Upper lobe of left lung (tissue), 4 donors: ENCODE data around the gene MCU.

ENCODE experiments used
- CTCF ChIP-seq, 6 experiments: fragments of 450-650 bp in 4 of 6; fragments of 200-600 bp in 2 of 6; sonication (generic) in 2 of 6; IDR thresholded peaks; one replicate each; pipeline ENCODE4 v1.5.1; 2016 to 2019; ENCODE audit warnings: antibody characterized with exemption in 6 of 6
- POLR2A ChIP-seq, 4 donors: fragments of 450-650 bp; IDR thresholded peaks; one replicate each; pipeline ENCODE4 v1.5.1; 2016 to 2017; ENCODE audit warnings: antibody characterized with exemption in 4 of 4, mild to moderate bottlenecking in 2 of 4
- POLR2AphosphoS5 ChIP-seq, 2 donors: sonication (generic); formaldehyde crosslinking; IDR thresholded peaks; one replicate each; pipeline ENCODE4 v1.5.1; 2017; ENCODE audit warnings: antibody characterized with exemption in 2 of 2

GRCh38 chr10:72738486-72738885, 46.5 kb downstream of the MCU start:
- TF ChIP-seq CTCF (IDR thresholded peaks at IDR 0.05): no peak
- TF ChIP-seq POLR2A (IDR thresholded peaks at IDR 0.05): no peak
- no peak for TF ChIP-seq POLR2AphosphoS5 (IDR thresholded peaks at IDR 0.05)
